Measurements from ENCODE around the gene POLRMT.

POLRMT gene

DNA sequence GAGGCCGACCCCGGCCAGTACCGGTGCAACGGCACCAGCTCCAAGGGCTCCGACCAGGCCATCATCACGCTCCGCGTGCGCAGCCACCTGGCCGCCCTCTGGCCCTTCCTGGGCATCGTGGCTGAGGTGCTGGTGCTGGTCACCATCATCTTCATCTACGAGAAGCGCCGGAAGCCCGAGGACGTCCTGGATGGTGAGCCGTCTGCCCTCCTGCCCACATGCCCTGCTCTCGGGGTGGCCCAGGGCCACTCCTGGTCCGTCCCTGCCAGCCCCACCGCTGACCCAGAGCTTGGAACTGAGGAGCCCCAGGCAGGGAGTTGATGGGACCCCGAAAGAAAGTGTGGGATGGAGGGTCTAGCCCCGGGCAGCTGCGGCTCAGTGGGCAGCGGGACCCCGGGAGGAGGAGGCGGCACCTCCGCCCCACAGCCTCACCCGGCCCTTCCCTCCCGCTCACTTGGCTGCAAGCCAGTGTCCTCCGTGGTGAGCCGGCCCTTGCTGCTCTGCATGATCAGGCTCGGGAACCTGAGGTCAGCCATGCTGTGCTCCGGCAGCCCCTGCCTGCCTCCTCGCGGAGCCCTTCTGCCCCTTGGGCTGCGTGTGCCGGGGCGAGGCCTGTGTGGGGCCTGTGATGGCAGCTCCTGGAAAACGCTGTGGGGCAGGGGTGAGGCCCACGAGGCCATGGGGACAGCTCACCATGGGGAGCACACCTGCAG lies 51.8 kb downstream of the POLRMT start:
- TF ChIP-seq, protein P1, sequence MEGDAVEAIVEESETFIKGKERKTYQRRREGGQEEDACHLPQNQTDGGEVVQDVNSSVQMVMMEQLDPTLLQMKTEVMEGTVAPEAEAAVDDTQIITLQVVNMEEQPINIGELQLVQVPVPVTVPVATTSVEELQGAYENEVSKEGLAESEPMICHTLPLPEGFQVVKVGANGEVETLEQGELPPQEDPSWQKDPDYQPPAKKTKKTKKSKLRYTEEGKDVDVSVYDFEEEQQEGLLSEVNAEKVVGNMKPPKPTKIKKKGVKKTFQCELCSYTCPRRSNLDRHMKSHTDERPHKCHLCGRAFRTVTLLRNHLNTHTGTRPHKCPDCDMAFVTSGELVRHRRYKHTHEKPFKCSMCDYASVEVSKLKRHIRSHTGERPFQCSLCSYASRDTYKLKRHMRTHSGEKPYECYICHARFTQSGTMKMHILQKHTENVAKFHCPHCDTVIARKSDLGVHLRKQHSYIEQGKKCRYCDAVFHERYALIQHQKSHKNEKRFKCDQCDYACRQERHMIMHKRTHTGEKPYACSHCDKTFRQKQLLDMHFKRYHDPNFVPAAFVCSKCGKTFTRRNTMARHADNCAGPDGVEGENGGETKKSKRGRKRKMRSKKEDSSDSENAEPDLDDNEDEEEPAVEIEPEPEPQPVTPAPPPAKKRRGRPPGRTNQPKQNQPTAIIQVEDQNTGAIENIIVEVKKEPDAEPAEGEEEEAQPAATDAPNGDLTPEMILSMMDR (IDR thresholded peaks at IDR 0.05): no peak
- Histone ChIP-seq H3K9ac (no peak overlapping the region), H3K79me2 (peaks cover 11% of the 10 kb centered on the region), H3K27ac (no peak overlapping the region), H3K27me3 (ENCODE audit: control insufficient read depth, insufficient read depth, low read length) (no peaks in the 10 kb centered on the region), H3K4me3 (ENCODE audit: low read depth, low read length) (no peak overlapping the region), H3K36me3 (ENCODE audit: control insufficient read depth, insufficient read depth, low read length) (no peaks in the 10 kb centered on the region), H3K9me3 (ENCODE audit: control insufficient read depth, low read length) (no peaks in the 10 kb centered on the region), H2AFZ (no peak overlapping the region), H3K4me2 (ENCODE audit: low read length) (no peak overlapping the region), H3K4me1 (no peaks in the 10 kb centered on the region)

DNA sequence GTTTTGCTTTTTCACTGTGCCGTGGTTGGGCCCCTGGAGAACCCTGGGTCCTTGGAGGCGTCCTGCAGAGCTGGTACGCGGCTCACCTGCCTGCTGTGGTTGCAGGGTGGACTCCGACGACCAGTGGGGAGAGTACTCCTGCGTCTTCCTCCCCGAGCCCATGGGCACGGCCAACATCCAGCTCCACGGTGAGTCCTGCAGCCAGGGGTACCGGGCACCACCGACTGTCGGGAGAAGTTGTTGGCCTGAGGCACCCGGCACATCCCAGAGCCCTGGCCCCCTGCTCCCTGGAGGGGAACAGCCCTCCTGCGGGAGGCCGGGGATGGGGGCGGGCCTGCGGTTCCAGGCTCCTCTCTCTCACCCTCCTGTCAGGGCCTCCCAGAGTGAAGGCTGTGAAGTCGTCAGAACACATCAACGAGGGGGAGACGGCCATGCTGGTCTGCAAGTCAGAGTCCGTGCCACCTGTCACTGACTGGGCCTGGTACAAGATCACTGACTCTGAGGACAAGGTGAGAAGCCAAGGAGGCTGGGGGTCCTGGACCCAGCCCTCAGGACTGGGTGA lies 53.0 kb downstream of the POLRMT start:
- no peak overlapping the region for H3K4me2 ChIP-seq (ENCODE audit: low read length)
- no peaks in the 10 kb centered on the region for H3K4me1 ChIP-seq
- H3K4me3 ChIP-seq (ENCODE audit: low read depth, low read length): no peak overlapping the region
- H2AFZ ChIP-seq: no peak overlapping the region
- no peaks in the 10 kb centered on the region for H3K9me3 ChIP-seq (ENCODE audit: control insufficient read depth, low read length)
- no peak overlapping the region for H3K27ac ChIP-seq
- H3K36me3 ChIP-seq (ENCODE audit: control insufficient read depth, insufficient read depth, low read length): no peaks in the 10 kb centered on the region
- H3K79me2 ChIP-seq: peaks cover 21% of the 10 kb centered on the region
- TF ChIP-seq, protein P1 (IDR thresholded peaks at IDR 0.05): no peak
- H3K27me3 ChIP-seq (ENCODE audit: control insufficient read depth, insufficient read depth, low read length): no peaks in the 10 kb centered on the region
- no peak overlapping the region for H3K9ac ChIP-seq

DNA sequence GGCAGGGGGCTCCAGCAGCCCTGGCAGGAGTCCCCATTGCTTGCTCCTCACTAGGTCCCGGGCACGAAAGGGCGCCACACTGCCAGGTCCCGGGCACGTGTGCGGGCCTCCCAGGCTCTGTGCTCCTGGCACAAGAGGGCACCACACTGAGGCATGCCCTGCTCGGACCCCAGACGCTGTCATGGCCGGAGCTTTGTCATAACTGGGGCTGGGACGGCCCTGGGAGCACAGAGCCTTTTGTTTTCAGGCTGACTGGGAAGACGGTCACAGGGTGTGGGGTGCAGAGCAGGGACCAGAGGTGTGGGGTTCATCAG lies 53.5 kb downstream of the POLRMT start:
- H3K4me2 ChIP-seq (ENCODE audit: low read length): no peak overlapping the region
- no peaks in the 10 kb centered on the region for H3K36me3 ChIP-seq (ENCODE audit: control insufficient read depth, insufficient read depth, low read length)
- TF ChIP-seq, protein P1 (IDR thresholded peaks at IDR 0.05): no peak
- no peak overlapping the region for H3K27ac ChIP-seq
- H2AFZ ChIP-seq: no peak overlapping the region
- no peaks in the 10 kb centered on the region for H3K27me3 ChIP-seq (ENCODE audit: control insufficient read depth, insufficient read depth, low read length)
- peaks cover 26% of the 10 kb centered on the region for H3K79me2 ChIP-seq
- H3K4me1 ChIP-seq: no peaks in the 10 kb centered on the region
- no peak overlapping the region for H3K9ac ChIP-seq
- no peaks in the 10 kb centered on the region for H3K9me3 ChIP-seq (ENCODE audit: control insufficient read depth, low read length)
- no peak overlapping the region for H3K4me3 ChIP-seq (ENCODE audit: low read depth, low read length)

- no peak overlapping the region for H3K4me2 ChIP-seq (ENCODE audit: low read length)
- no peaks in the 10 kb centered on the region for H3K9me3 ChIP-seq (ENCODE audit: control insufficient read depth, low read length)
- TF ChIP-seq, protein P1 (IDR thresholded peaks at IDR 0.05): no peak
- no peaks in the 10 kb centered on the region for H3K36me3 ChIP-seq (ENCODE audit: control insufficient read depth, insufficient read depth, low read length)
- H3K4me1 ChIP-seq: no peaks in the 10 kb centered on the region
- no peaks in the 10 kb centered on the region for H3K27me3 ChIP-seq (ENCODE audit: control insufficient read depth, insufficient read depth, low read length)
- no peak overlapping the region for H3K9ac ChIP-seq
- no peak overlapping the region for H3K27ac ChIP-seq
- H3K4me3 ChIP-seq (ENCODE audit: low read depth, low read length): no peak overlapping the region
- no peak overlapping the region for H2AFZ ChIP-seq
- H3K79me2 ChIP-seq: peaks cover 32% of the 10 kb centered on the region
These were observed 54.1 kb downstream of the POLRMT start for GRCh38 chr19:579111-579841.
